Caco-2 (cell line): ENCODE measurements around the gene DIP2B. TPM values are rescaled to one million over a fixed set of nuclear protein-coding genes. Genes with fewer than 3 reads are reported as not detected.

Experiments used
- BruUV-seq: library from RNA; stranded (reverse); fragments of 400-500 nt; replicated peaks from 2 replicates; lab custom pipeline; 2021; lab: Mats Ljungman, UMichigan
- CTCF ChIA-PET: fragments of 300-600 bp; sonication (Branson Sonifier 250); formaldehyde crosslinking; loops from one replicate; lab custom pipeline; 2022; ENCODE audit warnings: antibody characterized with exemption; lab: Charles Lee
- POLR2A ChIA-PET: fragments of 300-600 bp; sonication (Branson Sonifier 250); formaldehyde crosslinking; loops from one replicate; lab custom pipeline; 2022; ENCODE audit warnings: antibody characterized with exemption; lab: Charles Lee
- DNase-seq, 2 experiments: peaks; one replicate each; pipeline versions ENCODE4 v3.0.0 to v3.0.0-alpha.2; 2020 to 2022
- H3K27me3 ChIP-seq: replicated peaks from 2 replicates; pipeline ENCODE4 v1.6.0; 2011; ENCODE audit warnings: low read length; ENCODE audit not compliant: control insufficient read depth, insufficient read depth
- H3K36me3 ChIP-seq: 2 replicates; pipeline ENCODE4 v1.5.1; 2011; ENCODE audit warnings: low read length; ENCODE audit not compliant: control insufficient read depth, insufficient read depth
- H3K4me1 ChIP-seq: fragments of 250-450 bp; sonication (Bioruptor Pico); 2 replicates; pipeline ENCODE4 v1.5.1; 2020; ENCODE audit warnings: mild to moderate bottlenecking
- H3K4me3 ChIP-seq: 2 replicates; pipeline ENCODE4 v1.5.1; 2011; ENCODE audit warnings: low read depth, mild to moderate bottlenecking, control low read depth, low read length
- H3K9me3 ChIP-seq: fragments of 250-450 bp; sonication (Bioruptor Pico); 2 replicates; pipeline ENCODE4 v1.5.1; 2020; ENCODE audit warnings: mild to moderate bottlenecking, moderate library complexity
- H3K27ac Mint-ChIP-seq: one replicate; pipeline ENCODE4 v1.8.0; 2022; ENCODE audit warnings: mixed read lengths; ENCODE audit not compliant: unreplicated experiment
- H3K27me3 Mint-ChIP-seq: one replicate; pipeline ENCODE4 v1.8.0; 2022; ENCODE audit warnings: mixed read lengths; ENCODE audit not compliant: insufficient read depth, unreplicated experiment
- H3K36me3 Mint-ChIP-seq: one replicate; pipeline ENCODE4 v1.8.0; 2022; ENCODE audit warnings: mild to moderate bottlenecking, mixed read lengths; ENCODE audit not compliant: insufficient read depth, unreplicated experiment
- H3K4me1 Mint-ChIP-seq: one replicate; pipeline ENCODE4 v1.8.0; 2022; ENCODE audit warnings: low read depth, mixed read lengths; ENCODE audit not compliant: unreplicated experiment
- H3K4me3 Mint-ChIP-seq: one replicate; pipeline ENCODE4 v1.8.0; 2022; ENCODE audit warnings: mild to moderate bottlenecking, moderate library complexity, mixed read lengths; ENCODE audit not compliant: unreplicated experiment
- H3K9me3 Mint-ChIP-seq: one replicate; pipeline ENCODE4 v1.8.0; 2022; ENCODE audit warnings: mixed read lengths; ENCODE audit not compliant: unreplicated experiment
- intact Hi-C: fragments of 100-400 bp; cut with micrococcal nuclease; formaldehyde crosslinking; loops from one replicate; pipeline ENCODE4 v1.10.0; 2022; ENCODE audit not compliant: unreplicated experiment
- total RNA-seq: library from RNA; stranded (reverse); gene quantifications from 2 replicates; pipeline ENCODE4 v1.2.3, GENCODE V29; 2022
- TF ChIP-seq, protein P1 (sequence below), 2 experiments: fragments of 200-600 bp in 1 of 2; IDR thresholded peaks; 1 replicate in 1 of 2; 2 replicates in 1 of 2; pipeline versions ENCODE4 v1.5.1 to v1.8.0; 2011 to 2022; ENCODE audit warnings: antibody characterized with exemption in 1 of 2, control low read depth in 1 of 2, inconsistent platforms in 1 of 2, low read depth in 1 of 2, low read length in 1 of 2, mild to moderate bottlenecking in 1 of 2, moderate library complexity in 1 of 2; ENCODE audit not compliant: insufficient read depth in 1 of 2, severe bottlenecking in 1 of 2, unreplicated experiment in 1 of 2

DIP2B gene
- total RNA-seq, 1 experiment from 2014 or later: 32.7 TPM

DNA sequence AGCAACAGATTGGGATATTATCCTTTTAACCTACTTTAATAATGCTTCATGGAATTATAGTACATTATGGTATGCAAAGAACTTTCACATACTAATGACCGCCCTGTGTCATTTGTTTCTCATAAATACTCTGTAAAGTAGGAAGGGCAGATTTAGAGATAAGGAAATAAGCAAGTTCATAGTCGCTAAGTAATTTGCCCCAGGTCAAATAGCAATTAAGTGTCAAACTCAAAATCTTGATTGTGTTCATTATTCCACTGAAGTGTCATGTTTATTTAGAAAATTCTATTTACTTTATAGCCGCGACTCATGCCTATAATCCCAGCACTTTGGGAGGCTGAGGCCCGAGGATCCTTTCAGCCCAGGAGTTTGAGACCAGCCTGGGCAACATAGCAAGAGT is 160.4 kb downstream of the DIP2B start:
- ChIA-PET POLR2A (no interaction called here), CTCF (no interaction called here)
- TF ChIP-seq, protein P1, sequence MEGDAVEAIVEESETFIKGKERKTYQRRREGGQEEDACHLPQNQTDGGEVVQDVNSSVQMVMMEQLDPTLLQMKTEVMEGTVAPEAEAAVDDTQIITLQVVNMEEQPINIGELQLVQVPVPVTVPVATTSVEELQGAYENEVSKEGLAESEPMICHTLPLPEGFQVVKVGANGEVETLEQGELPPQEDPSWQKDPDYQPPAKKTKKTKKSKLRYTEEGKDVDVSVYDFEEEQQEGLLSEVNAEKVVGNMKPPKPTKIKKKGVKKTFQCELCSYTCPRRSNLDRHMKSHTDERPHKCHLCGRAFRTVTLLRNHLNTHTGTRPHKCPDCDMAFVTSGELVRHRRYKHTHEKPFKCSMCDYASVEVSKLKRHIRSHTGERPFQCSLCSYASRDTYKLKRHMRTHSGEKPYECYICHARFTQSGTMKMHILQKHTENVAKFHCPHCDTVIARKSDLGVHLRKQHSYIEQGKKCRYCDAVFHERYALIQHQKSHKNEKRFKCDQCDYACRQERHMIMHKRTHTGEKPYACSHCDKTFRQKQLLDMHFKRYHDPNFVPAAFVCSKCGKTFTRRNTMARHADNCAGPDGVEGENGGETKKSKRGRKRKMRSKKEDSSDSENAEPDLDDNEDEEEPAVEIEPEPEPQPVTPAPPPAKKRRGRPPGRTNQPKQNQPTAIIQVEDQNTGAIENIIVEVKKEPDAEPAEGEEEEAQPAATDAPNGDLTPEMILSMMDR (IDR thresholded peaks at IDR 0.05; ENCODE audit: insufficient read depth in 1 of 2, low read depth in 1 of 2, low read length in 1 of 2, severe bottlenecking in 1 of 2, unreplicated experiment in 1 of 2): no peak
- H3K27ac Mint-ChIP-seq: no peak overlapping the region
- peaks cover 14% of the 10 kb centered on the region for H3K36me3 Mint-ChIP-seq
- H3K9me3 Mint-ChIP-seq: no peaks in the 10 kb centered on the region
- no peaks in the 10 kb centered on the region for H3K27me3 ChIP-seq
- H3K36me3 ChIP-seq: 0 out of 2 replicates have a peak, but pooled peaks cover 1% of the 10 kb centered on the region
- H3K4me3 ChIP-seq: no peak overlapping the region
- no peak for DNase-seq
- H3K27me3 Mint-ChIP-seq: no peaks in the 10 kb centered on the region
- intact Hi-C loops: no loop called here
- no peak overlapping the region for H3K4me3 Mint-ChIP-seq
- no TSS peak for BruUV-seq
- 0 out of 2 replicates have a peak, but pooled peaks cover 3% of the 10 kb centered on the region for H3K4me1 ChIP-seq
- H3K9me3 ChIP-seq: no peaks in the 10 kb centered on the region
- peaks cover 9% of the 10 kb centered on the region for H3K4me1 Mint-ChIP-seq

DNA sequence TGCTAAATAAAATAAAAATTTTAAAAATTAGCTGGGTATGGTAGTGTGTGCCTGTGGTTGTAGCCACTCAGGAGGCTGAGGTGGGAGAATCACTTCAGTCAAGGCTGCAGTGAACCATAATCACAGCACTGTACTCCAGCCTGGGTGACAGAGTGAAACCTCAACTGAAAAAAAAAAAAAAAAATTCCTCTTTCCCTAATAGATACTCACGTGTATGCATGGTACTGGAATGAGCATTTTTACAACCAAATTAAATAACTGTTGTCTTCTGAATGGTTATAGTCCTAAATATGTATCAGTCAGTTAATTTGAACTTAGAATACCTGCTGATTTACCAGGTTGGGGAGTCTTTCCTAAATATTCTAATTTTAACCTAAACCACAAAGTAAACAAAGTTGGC is 160.8 kb downstream of the DIP2B start:
- Mint-ChIP-seq H3K4me3 (no peak overlapping the region), H3K4me1 (peaks cover 8% of the 10 kb centered on the region), H3K27me3 (no peaks in the 10 kb centered on the region), H3K27ac (no peak overlapping the region), H3K36me3 (peaks cover 17% of the 10 kb centered on the region), H3K9me3 (no peaks in the 10 kb centered on the region)
- DNase-seq: no peak
- ChIA-PET CTCF (no interaction called here), POLR2A (no interaction called here)
- Histone ChIP-seq H3K4me1 (0 out of 2 replicates have a peak, but pooled peaks cover 3% of the 10 kb centered on the region), H3K9me3 (no peaks in the 10 kb centered on the region), H3K27me3 (no peaks in the 10 kb centered on the region), H3K4me3 (no peak overlapping the region), H3K36me3 (0 out of 2 replicates have a peak, but pooled peaks cover 2% of the 10 kb centered on the region)
- TF ChIP-seq, protein P1 (IDR thresholded peaks at IDR 0.05; ENCODE audit: insufficient read depth in 1 of 2, low read depth in 1 of 2, low read length in 1 of 2, severe bottlenecking in 1 of 2, unreplicated experiment in 1 of 2): no peak
- BruUV-seq: no TSS peak
- intact Hi-C loops: no loop called here

DNA sequence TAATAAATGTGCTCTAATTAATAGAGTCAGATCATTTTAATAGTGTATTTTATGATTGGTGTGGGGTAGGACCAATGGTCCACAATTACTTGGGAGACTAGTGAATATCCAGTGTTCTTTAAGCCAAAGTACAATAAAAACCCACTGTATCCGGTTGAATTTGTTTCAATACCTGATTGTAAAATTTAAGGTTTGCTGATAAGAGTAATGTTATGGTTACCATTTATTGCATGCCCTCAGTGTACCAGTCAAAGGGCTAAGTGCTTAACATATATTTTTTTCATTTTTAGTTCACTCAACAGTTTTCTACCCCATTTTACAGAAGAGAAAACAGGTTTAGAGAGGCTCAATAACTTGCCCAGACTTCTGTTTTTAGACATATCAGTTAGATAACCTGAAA is 161.2 kb downstream of the DIP2B start:
- Mint-ChIP-seq H3K4me3 (no peak overlapping the region), H3K4me1 (peaks cover 8% of the 10 kb centered on the region), H3K27ac (peak overlapping the region; percentile 32), H3K27me3 (no peaks in the 10 kb centered on the region), H3K9me3 (no peaks in the 10 kb centered on the region), H3K36me3 (peaks cover 17% of the 10 kb centered on the region)
- intact Hi-C loops: no loop called here
- H3K4me1 ChIP-seq: 0 out of 2 replicates have a peak, but pooled peaks cover 3% of the 10 kb centered on the region
- no peaks in the 10 kb centered on the region for H3K9me3 ChIP-seq
- no peak for DNase-seq
- no peaks in the 10 kb centered on the region for H3K27me3 ChIP-seq
- ChIA-PET CTCF (no interaction called here), POLR2A (no interaction called here)
- no peak overlapping the region for H3K4me3 ChIP-seq
- no TSS peak for BruUV-seq
- 0 out of 2 replicates have a peak, but pooled peaks cover 2% of the 10 kb centered on the region for H3K36me3 ChIP-seq
- TF ChIP-seq, protein P1 (IDR thresholded peaks at IDR 0.05; ENCODE audit: insufficient read depth in 1 of 2, low read depth in 1 of 2, low read length in 1 of 2, severe bottlenecking in 1 of 2, unreplicated experiment in 1 of 2): no peak
